ENCODE results near the gene C22orf15. TPM values are rescaled to one million over a fixed set of nuclear protein-coding genes. Genes with fewer than 3 reads are reported as not detected.

The C22orf15 gene
- total RNA-seq, 1 donor from 2014 or later: not detected

GRCh38 chr22:23782252-23782651 is 19.5 kb downstream of the C22orf15 start:
- DNase-seq (ENCODE audit: low spot score): no peak
- no peaks in the 10 kb centered on the region for H3K27me3 Mint-ChIP-seq (ENCODE audit: low read depth)
- H3K36me3 Mint-ChIP-seq (ENCODE audit: low read depth): peaks cover 3% of the 10 kb centered on the region
- TF ChIP-seq CTCF (IDR thresholded peaks at IDR 0.05): no peak
- peaks cover 51% of the 10 kb centered on the region for H3K4me1 Mint-ChIP-seq (ENCODE audit: low read depth)
- peak overlapping the region; percentile 17 for H3K27ac Mint-ChIP-seq (ENCODE audit: unreplicated experiment)
- H3K9me3 Mint-ChIP-seq (ENCODE audit: low read depth): no peaks in the 10 kb centered on the region
- H3K4me3 Mint-ChIP-seq (ENCODE audit: unreplicated experiment): no peak overlapping the region

DNA sequence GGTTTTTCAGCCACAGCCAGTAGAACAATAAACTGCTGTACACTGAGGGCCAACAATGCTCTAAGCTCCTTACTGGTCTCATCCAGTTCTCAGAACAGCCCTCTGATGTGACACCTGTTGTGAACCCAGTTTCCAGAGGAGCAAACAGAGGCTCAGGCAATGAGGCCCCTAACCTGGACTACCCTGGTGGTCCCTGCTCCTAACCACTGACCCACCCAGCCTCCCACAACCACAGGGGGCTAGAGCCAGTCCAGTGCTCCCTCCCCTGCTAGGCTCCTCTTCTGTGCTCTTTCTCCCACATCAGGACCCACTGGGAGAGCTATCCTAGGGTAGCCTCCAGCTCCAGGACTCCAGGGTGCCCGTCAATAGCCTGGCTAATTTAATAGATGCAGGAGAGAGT is 19.9 kb downstream of the C22orf15 start:
- H3K27ac Mint-ChIP-seq (ENCODE audit: unreplicated experiment): no peak overlapping the region
- H3K9me3 Mint-ChIP-seq (ENCODE audit: low read depth): no peaks in the 10 kb centered on the region
- no peak overlapping the region for H3K4me3 Mint-ChIP-seq (ENCODE audit: unreplicated experiment)
- peaks cover 49% of the 10 kb centered on the region for H3K4me1 Mint-ChIP-seq (ENCODE audit: low read depth)
- peaks cover 3% of the 10 kb centered on the region for H3K36me3 Mint-ChIP-seq (ENCODE audit: low read depth)
- TF ChIP-seq CTCF (IDR thresholded peaks at IDR 0.05): no peak
- H3K27me3 Mint-ChIP-seq (ENCODE audit: low read depth): no peaks in the 10 kb centered on the region
- no peak for DNase-seq (ENCODE audit: low spot score)

DNA sequence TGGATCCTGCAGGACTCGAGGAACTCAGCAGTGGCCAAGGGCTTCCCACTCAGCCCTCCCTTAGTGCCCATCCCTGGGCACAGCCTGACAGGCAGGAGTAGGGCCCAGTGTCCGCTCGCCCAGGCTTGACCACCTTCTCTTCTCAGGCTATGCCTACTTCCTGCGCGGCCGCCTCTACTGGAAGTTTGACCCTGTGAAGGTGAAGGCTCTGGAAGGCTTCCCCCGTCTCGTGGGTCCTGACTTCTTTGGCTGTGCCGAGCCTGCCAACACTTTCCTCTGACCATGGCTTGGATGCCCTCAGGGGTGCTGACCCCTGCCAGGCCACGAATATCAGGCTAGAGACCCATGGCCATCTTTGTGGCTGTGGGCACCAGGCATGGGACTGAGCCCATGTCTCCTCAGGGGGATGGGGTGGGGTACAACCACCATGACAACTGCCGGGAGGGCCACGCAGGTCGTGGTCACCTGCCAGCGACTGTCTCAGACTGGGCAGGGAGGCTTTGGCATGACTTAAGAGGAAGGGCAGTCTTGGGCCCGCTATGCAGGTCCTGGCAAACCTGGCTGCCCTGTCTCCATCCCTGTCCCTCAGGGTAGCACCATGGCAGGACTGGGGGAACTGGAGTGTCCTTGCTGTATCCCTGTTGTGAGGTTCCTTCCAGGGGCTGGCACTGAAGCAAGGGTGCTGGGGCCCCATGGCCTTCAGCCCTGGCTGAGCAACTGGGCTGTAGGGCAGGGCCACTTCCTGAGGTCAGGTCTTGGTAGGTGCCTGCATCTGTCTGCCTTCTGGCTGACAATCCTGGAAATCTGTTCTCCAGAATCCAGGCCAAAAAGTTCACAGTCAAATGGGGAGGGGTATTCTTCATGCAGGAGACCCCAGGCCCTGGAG is 20.7 kb downstream of the C22orf15 start:
- Mint-ChIP-seq H3K36me3 (ENCODE audit: low read depth) (peaks cover 3% of the 10 kb centered on the region), H3K9me3 (ENCODE audit: low read depth) (no peaks in the 10 kb centered on the region), H3K4me1 (ENCODE audit: low read depth) (peaks cover 51% of the 10 kb centered on the region), H3K27me3 (ENCODE audit: low read depth) (no peaks in the 10 kb centered on the region), H3K4me3 (ENCODE audit: unreplicated experiment) (no peak overlapping the region), H3K27ac (ENCODE audit: unreplicated experiment) (no peak overlapping the region)
- no peak for DNase-seq (ENCODE audit: low spot score)
- no peak for TF ChIP-seq CTCF (IDR thresholded peaks at IDR 0.05)

DNA sequence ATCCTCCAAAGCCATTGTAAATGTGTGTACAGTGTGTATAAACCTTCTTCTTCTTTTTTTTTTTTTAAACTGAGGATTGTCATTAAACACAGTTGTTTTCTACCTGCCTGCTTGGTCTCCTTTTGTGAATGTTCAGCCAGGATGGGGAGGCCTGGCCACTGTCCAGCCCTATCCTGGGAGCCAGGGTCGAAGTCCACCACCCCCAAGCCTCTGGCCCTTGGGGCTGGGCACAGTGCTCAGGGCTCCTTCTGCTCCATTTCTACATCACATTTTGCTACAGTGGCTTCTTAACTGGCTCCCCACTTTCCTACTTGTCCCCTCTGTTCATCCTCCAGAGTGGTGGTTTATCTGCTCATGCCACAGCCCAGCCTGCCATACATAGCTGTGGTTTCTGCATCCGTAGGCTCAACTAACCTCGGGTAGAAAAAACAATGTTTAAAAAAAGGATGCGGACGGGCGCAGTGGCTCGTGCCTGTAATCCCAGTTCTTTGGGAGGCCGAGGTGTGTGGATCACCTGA is 21.5 kb downstream of the C22orf15 start:
- H3K36me3 Mint-ChIP-seq (ENCODE audit: low read depth): peaks cover 3% of the 10 kb centered on the region
- peaks cover 55% of the 10 kb centered on the region for H3K4me1 Mint-ChIP-seq (ENCODE audit: low read depth)
- peak overlapping the region; percentile 67 for H3K27ac Mint-ChIP-seq (ENCODE audit: unreplicated experiment)
- no peak overlapping the region for H3K4me3 Mint-ChIP-seq (ENCODE audit: unreplicated experiment)
- no peak for TF ChIP-seq CTCF (IDR thresholded peaks at IDR 0.05)
- no peak for DNase-seq (ENCODE audit: low spot score)
- no peaks in the 10 kb centered on the region for H3K9me3 Mint-ChIP-seq (ENCODE audit: low read depth)
- H3K27me3 Mint-ChIP-seq (ENCODE audit: low read depth): no peaks in the 10 kb centered on the region

GRCh38 chr22:23786261-23786710 is 23.5 kb downstream of the C22orf15 start:
- H3K4me3 Mint-ChIP-seq (ENCODE audit: unreplicated experiment): peak overlapping the region; percentile 83
- peak overlapping the region; percentile 91 for H3K27ac Mint-ChIP-seq (ENCODE audit: unreplicated experiment)
- H3K36me3 Mint-ChIP-seq (ENCODE audit: low read depth): no peaks in the 10 kb centered on the region
- H3K4me1 Mint-ChIP-seq (ENCODE audit: low read depth): peaks cover 54% of the 10 kb centered on the region
- no peak for TF ChIP-seq CTCF (IDR thresholded peaks at IDR 0.05)
- DNase-seq (ENCODE audit: low spot score): no peak
- no peaks in the 10 kb centered on the region for H3K27me3 Mint-ChIP-seq (ENCODE audit: low read depth)
- H3K9me3 Mint-ChIP-seq (ENCODE audit: low read depth): no peaks in the 10 kb centered on the region
